ENCODE measurements around the gene ESR2. TPM values are rescaled to one million over a fixed set of nuclear protein-coding genes. Genes with fewer than 3 reads are reported as not detected.

Gene ESR2
- polyA plus RNA-seq, 1 of the 3 experiments (the other 2 are of a cell fraction) = 0.03 TPM

- Histone ChIP-seq H3K9me3 (no peaks in the 10 kb centered on the region), H4K20me1 (ENCODE audit: insufficient read depth) (no peaks in the 10 kb centered on the region), H3K4me3 (ENCODE audit: low read depth in 2 of 2, low read length in 1 of 2) (no peak overlapping the region), H3K4me2 (no peak overlapping the region), H3K27me3 (ENCODE audit: insufficient read depth) (no peaks in the 10 kb centered on the region), H3K79me2 (ENCODE audit: insufficient read depth) (no peaks in the 10 kb centered on the region), H3K9ac (no peak overlapping the region), H3K4me1 (ENCODE audit: control insufficient read depth in 1 of 2, insufficient read depth in 2 of 2, low read depth in 1 of 2, low read length in 1 of 2) (no peaks in the 10 kb centered on the region), H3K27ac (ENCODE audit: low read depth in 2 of 2, low read length in 1 of 2) (no peak overlapping the region), H3K9me2 (no peaks in the 10 kb centered on the region), H2AFZ (ENCODE audit: low read depth) (no peak overlapping the region), H3K36me3 (replicated peaks in 1 of 2; ENCODE audit: control insufficient read depth in 1 of 2, insufficient read depth in 2 of 2, low read length in 1 of 2) (peaks cover 0 to 3% of the 10 kb centered on the region in 2 experiments), H3F3A (replicated peaks; ENCODE audit: insufficient read depth) (no peaks in the 10 kb centered on the region)
- CTCF ChIA-PET = no interaction called here
- TF ChIP-seq RFX5 (IDR thresholded peaks at IDR 0.05; ENCODE audit: low read length) = no peak
- no peak for TF ChIP-seq FOXM1 (IDR thresholded peaks at IDR 0.05; ENCODE audit: low read depth)
- no peak for TF ChIP-seq SMC3 (IDR thresholded peaks at IDR 0.05; ENCODE audit: low read depth, low read length)
- TF ChIP-seq GABPA (IDR thresholded peaks at IDR 0.05; ENCODE audit: low read depth) = no peak
- no peak for TF ChIP-seq NRF1 (IDR thresholded peaks at IDR 0.05; ENCODE audit: low read depth, low read length)
- TF ChIP-seq FOSL2 (IDR thresholded peaks at IDR 0.05; ENCODE audit: borderline replicate concordance, low read depth) = no peak
- no peak for TF ChIP-seq MEF2A (IDR thresholded peaks at IDR 0.05; ENCODE audit: borderline replicate concordance, low read depth)
- TF ChIP-seq ZBTB33 (IDR thresholded peaks at IDR 0.05; ENCODE audit: borderline replicate concordance, low read depth) = no peak
- TF ChIP-seq TEAD4 (IDR thresholded peaks at IDR 0.05; ENCODE audit: borderline replicate concordance, insufficient read depth) = no peak
- TF ChIP-seq JUND (IDR thresholded peaks at IDR 0.05) = no peak
- TF ChIP-seq EZH2phosphoT487 (IDR thresholded peaks at IDR 0.05; ENCODE audit: borderline replicate concordance, low read depth) = no peak
- TF ChIP-seq EP300 (IDR thresholded peaks at IDR 0.05; ENCODE audit: borderline replicate concordance in 1 of 2, low read depth in 1 of 2, low read length in 1 of 2) = no peak
- TF ChIP-seq TAF1 (IDR thresholded peaks at IDR 0.05; ENCODE audit: borderline replicate concordance, low read depth, low read length) = no peak
- TF ChIP-seq SIN3A (IDR thresholded peaks at IDR 0.05; ENCODE audit: borderline replicate concordance, low read depth, low read length) = no peak
- TF ChIP-seq, protein P1, sequence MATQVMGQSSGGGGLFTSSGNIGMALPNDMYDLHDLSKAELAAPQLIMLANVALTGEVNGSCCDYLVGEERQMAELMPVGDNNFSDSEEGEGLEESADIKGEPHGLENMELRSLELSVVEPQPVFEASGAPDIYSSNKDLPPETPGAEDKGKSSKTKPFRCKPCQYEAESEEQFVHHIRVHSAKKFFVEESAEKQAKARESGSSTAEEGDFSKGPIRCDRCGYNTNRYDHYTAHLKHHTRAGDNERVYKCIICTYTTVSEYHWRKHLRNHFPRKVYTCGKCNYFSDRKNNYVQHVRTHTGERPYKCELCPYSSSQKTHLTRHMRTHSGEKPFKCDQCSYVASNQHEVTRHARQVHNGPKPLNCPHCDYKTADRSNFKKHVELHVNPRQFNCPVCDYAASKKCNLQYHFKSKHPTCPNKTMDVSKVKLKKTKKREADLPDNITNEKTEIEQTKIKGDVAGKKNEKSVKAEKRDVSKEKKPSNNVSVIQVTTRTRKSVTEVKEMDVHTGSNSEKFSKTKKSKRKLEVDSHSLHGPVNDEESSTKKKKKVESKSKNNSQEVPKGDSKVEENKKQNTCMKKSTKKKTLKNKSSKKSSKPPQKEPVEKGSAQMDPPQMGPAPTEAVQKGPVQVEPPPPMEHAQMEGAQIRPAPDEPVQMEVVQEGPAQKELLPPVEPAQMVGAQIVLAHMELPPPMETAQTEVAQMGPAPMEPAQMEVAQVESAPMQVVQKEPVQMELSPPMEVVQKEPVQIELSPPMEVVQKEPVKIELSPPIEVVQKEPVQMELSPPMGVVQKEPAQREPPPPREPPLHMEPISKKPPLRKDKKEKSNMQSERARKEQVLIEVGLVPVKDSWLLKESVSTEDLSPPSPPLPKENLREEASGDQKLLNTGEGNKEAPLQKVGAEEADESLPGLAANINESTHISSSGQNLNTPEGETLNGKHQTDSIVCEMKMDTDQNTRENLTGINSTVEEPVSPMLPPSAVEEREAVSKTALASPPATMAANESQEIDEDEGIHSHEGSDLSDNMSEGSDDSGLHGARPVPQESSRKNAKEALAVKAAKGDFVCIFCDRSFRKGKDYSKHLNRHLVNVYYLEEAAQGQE (IDR thresholded peaks at IDR 0.05; ENCODE audit: low read depth, low read length) = no peak
- no peak for TF ChIP-seq RXRA (IDR thresholded peaks at IDR 0.05; ENCODE audit: borderline replicate concordance, low read depth)
- TF ChIP-seq, protein P2, sequence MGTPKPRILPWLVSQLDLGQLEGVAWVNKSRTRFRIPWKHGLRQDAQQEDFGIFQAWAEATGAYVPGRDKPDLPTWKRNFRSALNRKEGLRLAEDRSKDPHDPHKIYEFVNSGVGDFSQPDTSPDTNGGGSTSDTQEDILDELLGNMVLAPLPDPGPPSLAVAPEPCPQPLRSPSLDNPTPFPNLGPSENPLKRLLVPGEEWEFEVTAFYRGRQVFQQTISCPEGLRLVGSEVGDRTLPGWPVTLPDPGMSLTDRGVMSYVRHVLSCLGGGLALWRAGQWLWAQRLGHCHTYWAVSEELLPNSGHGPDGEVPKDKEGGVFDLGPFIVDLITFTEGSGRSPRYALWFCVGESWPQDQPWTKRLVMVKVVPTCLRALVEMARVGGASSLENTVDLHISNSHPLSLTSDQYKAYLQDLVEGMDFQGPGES (IDR thresholded peaks at IDR 0.05; ENCODE audit: low read depth, low read length) = no peak
- no peak for TF ChIP-seq ELF1 (IDR thresholded peaks at IDR 0.05)
- no peak for TF ChIP-seq MAX (IDR thresholded peaks at IDR 0.05; ENCODE audit: low read depth)
- WGBS (ENCODE audit: low lambda C conversion rate) = 94% methylated on average over 16 of the region's 17 CpGs
- DNase-seq = no peak
- POLR2A ChIA-PET = no interaction called here
Measured at GRCh38 chr14:64112867-64113678, 181.1 kb downstream of the ESR2 start.

Measured in SK-N-SH (cell line).